HEK293T (cell line): ENCODE data around the gene COX6B2.

Experiments
- CTCF ChIA-PET: fragments of 350-600 bp; formaldehyde crosslinking; extraction: SDS; loops from one replicate; lab custom pipeline; 2021; ENCODE audit warnings: antibody characterized with exemption, inconsistent platforms; lab: Yijun Ruan, JAX
- POLR2A ChIA-PET: fragments of 350-600 bp; formaldehyde crosslinking; extraction: SDS; loops from one replicate; lab custom pipeline; 2020; ENCODE audit warnings: antibody characterized with exemption, inconsistent platforms; lab: Yijun Ruan, JAX
- DNase-seq: peaks from one replicate; pipeline ENCODE4 v3.0.0; 2012; ENCODE audit warnings: mixed read lengths; ENCODE audit errors: extremely low spot score
- ARNT ChIP-seq: fragments of 450-650 bp; IDR thresholded peaks from 2 replicates; pipeline ENCODE4 v1.6.1; 2017; ENCODE audit warnings: mild to moderate bottlenecking
- BHLHE40 ChIP-seq: fragments of 450-650 bp; IDR thresholded peaks from 2 replicates; pipeline ENCODE4 v1.6.1; 2016; ENCODE audit warnings: mild to moderate bottlenecking, moderate library complexity, borderline replicate concordance
- CTBP1 ChIP-seq: fragments of 450-650 bp; IDR thresholded peaks from 2 replicates; pipeline ENCODE4 v1.6.1; 2016; ENCODE audit warnings: borderline replicate concordance
- ELF4 ChIP-seq: fragments of 450-650 bp; IDR thresholded peaks from 2 replicates; pipeline ENCODE4 v1.6.1; 2017; ENCODE audit warnings: antibody characterized with exemption
- FOXA1 ChIP-seq: fragments of 450-650 bp; IDR thresholded peaks from 2 replicates; pipeline ENCODE4 v1.6.1; 2016; ENCODE audit warnings: mild to moderate bottlenecking
- FOXM1 ChIP-seq: fragments of 450-650 bp; IDR thresholded peaks from 2 replicates; pipeline ENCODE4 v1.6.1; 2017; ENCODE audit warnings: mild to moderate bottlenecking, borderline replicate concordance
- HDGF ChIP-seq: fragments of 450-650 bp; IDR thresholded peaks from 2 replicates; pipeline ENCODE4 v1.6.1; 2017; ENCODE audit warnings: antibody characterized with exemption, borderline replicate concordance
- L3MBTL2 ChIP-seq: fragments of 450-650 bp; conservative IDR thresholded peaks from 2 replicates; pipeline ENCODE4 v1.6.1; 2016; ENCODE audit warnings: mild to moderate bottlenecking
- LEF1 ChIP-seq: fragments of 450-650 bp; IDR thresholded peaks from 2 replicates; pipeline ENCODE4 v1.6.1; 2017; ENCODE audit warnings: mild to moderate bottlenecking, borderline replicate concordance
- NFRKB ChIP-seq: fragments of 450-650 bp; IDR thresholded peaks from 2 replicates; pipeline ENCODE4 v1.6.1; 2016; ENCODE audit warnings: mild to moderate bottlenecking, moderate library complexity
- PKNOX1 ChIP-seq: fragments of 450-650 bp; IDR thresholded peaks from 2 replicates; pipeline ENCODE4 v1.6.1; 2016
- SP1 ChIP-seq: fragments of 450-650 bp; IDR thresholded peaks from 2 replicates; pipeline ENCODE4 v1.6.1; 2017
- SUZ12 ChIP-seq: fragments of 450-650 bp; IDR thresholded peaks from 2 replicates; pipeline ENCODE4 v1.6.1; 2016; ENCODE audit warnings: mild to moderate bottlenecking
- TARDBP ChIP-seq: fragments of 450-650 bp; IDR thresholded peaks from 2 replicates; pipeline ENCODE4 v1.6.1; 2016
- ZNF384 ChIP-seq: fragments of 450-650 bp; IDR thresholded peaks from 2 replicates; pipeline ENCODE4 v1.6.1; 2016

COX6B2 gene

GRCh38 chr19:55305983-55306562 lies 48.4 kb downstream of the COX6B2 start:
- no peak for TF ChIP-seq TARDBP
- no peak for TF ChIP-seq FOXM1
- ChIA-PET POLR2A (interaction anchor here (1.0 to 1.2 kb wide), 2 partner anchors 33 to 101 kb away, joined by 3 to 4 read pairs; partner anchors contain the start of gene KMT5C), CTCF (no interaction called here)
- DNase-seq, result no peak

GRCh38 chr19:55305491-55305890 lies 49.0 kb downstream of the COX6B2 start:
- POLR2A ChIA-PET, result no interaction called here
- CTCF ChIA-PET, result no interaction called here
- TF ChIP-seq BHLHE40 (no peak), L3MBTL2 (peak; percentile 73), SUZ12 (peak; percentile 96), SP1 (no peak)
- DNase-seq, result peak; percentile 78

- TF ChIP-seq ELF4 (no peak), NFRKB (no peak), CTBP1 (no peak), ARNT (no peak), PKNOX1 (no peak), HDGF (no peak), FOXM1 (no peak), SUZ12 (no peak), SP1 (no peak), BHLHE40 (no peak), TARDBP (no peak), L3MBTL2 (no peak)
- DNase-seq, result no peak
- CTCF ChIA-PET, result no interaction called here
- POLR2A ChIA-PET, result no interaction called here
These were observed 49.5 kb downstream of the COX6B2 start for GRCh38 chr19:55304980-55305379.

GRCh38 chr19:55304279-55304978 lies 50.1 kb downstream of the COX6B2 start:
- TF ChIP-seq SUZ12 (peak; percentile 76), BHLHE40 (no peak)
- DNase-seq, result peak; percentile 71
- POLR2A ChIA-PET, result no interaction called here
- CTCF ChIA-PET, result no interaction called here

GRCh38 chr19:55303477-55303876 lies 51.0 kb downstream of the COX6B2 start:
- CTCF ChIA-PET, result no interaction called here
- POLR2A ChIA-PET, result interaction anchor here (1.1 kb wide), 1 partner anchor 104 kb away, joined by 3 read pairs; the partner anchor contains the start of gene UBE2S
- TF ChIP-seq CTBP1 (no peak), BHLHE40 (no peak), FOXM1 (no peak), PKNOX1 (no peak), ARNT (no peak), L3MBTL2 (no peak), TARDBP (no peak), HDGF (no peak), ZNF384 (no peak), LEF1 (no peak), ELF4 (no peak), SP1 (no peak), FOXA1 (no peak), SUZ12 (no peak), NFRKB (no peak)

GRCh38 chr19:55302318-55302703 lies 52.2 kb downstream of the COX6B2 start:
- TF ChIP-seq BHLHE40 (no peak), NFRKB (no peak), HDGF (no peak), LEF1 (no peak), FOXM1 (no peak), FOXA1 (no peak), ARNT (no peak), CTBP1 (no peak), ELF4 (no peak), SUZ12 (no peak), SP1 (no peak), L3MBTL2 (no peak), PKNOX1 (no peak)
- DNase-seq, result no peak
- CTCF ChIA-PET, result interaction anchor here (0.5 kb wide), 1 partner anchor 20 kb away, joined by 3 read pairs; no protein-coding TSS in a partner anchor
- POLR2A ChIA-PET, result interaction anchor here (1.1 to 2.1 kb wide), 4 partner anchors 37 to 106 kb away, joined by 3 to 13 read pairs (median 3); partner anchors contain the start of genes KMT5C and UBE2S

More at GRCh38 chr19:55303477-55303876, 51.0 kb downstream of the COX6B2 start:
- no peak for DNase-seq
